UCSD-AML1 (cell line): ENCODE results near the gene RAB40AL.

Experiments used
- DNase-seq: peaks from one replicate; lab custom pipeline; 2025; ENCODE audit not compliant: unreplicated experiment; lab: John Stamatoyannopoulos, UW

RAB40AL gene

DNA sequence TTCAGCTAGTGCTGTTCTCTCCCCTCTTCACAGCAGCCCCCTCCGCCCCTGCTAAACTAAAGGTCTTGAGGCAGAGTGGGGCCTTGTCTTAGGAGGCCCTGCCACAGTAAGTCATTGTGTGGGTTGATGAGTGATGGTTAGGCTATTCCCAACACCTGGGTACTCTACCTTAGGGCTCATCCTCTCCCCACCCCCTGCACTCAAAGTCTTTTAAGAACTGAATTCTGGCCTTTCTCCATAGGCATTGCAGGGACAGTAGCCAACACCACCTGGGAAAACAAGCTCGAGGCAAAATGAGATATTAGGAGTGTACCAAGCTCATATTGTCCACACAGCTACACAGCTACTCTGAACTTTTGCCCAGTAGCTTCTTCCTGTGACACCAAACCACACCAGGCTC, 42.5 kb downstream of the RAB40AL start:
- no peak for DNase-seq

DNA sequence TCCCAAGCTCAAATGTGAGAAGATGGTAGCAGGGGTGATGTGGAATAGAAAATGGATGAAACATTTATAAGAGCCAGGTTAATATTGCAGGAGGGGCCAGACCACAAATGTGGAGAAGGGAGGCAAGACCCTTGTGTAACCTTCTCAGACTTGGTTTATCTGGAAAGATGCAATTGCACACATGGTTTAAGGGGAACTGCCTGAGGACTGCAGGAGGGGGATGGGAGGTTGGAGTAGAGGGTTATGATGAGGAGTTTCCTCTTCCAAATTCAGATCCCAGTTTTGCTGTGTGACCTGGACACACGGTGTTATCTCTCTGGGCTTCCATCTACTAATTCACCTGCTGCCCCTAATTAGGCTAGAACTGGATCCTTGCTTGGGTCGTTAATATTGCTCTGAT, 46.1 kb downstream of the RAB40AL start:
- DNase-seq: no peak

DNA sequence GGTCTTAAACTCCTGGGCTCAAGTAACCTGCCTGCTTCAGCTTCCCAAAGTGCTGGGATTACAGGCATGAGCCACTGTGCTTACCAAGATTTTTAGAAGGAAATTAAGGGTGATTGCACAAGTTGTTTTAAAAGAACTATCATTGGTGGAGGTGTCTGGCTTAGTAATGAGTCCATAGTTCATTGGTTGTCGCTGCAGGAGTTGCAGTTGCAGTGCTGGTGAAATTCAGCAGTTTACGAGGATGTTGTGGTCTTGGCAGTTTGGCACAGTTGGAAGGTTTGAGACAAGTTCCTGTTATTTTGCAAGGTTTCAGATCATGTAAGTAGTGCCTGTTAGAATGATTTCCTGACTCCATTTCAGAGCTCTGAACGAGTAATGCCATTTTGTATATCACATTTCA, 48.1 kb downstream of the RAB40AL start:
- no peak for DNase-seq
